SH-SY5Y (cell line): ENCODE measurements around the gene KCNN1.

ENCODE experiments used
- GATA2 ChIP-seq: IDR thresholded peaks from 2 replicates; pipeline ENCODE4 v1.6.1; 2011; ENCODE audit warnings: mild to moderate bottlenecking, low read depth, low read length
- GATA3 ChIP-seq: IDR thresholded peaks from 2 replicates; pipeline ENCODE4 v1.6.1; 2011; ENCODE audit warnings: low read depth, mild to moderate bottlenecking, low read length, moderate library complexity

- no peak for TF ChIP-seq GATA3
- no peak for TF ChIP-seq GATA2
These were observed 35.5 kb downstream of the KCNN1 start for GRCh38 chr19:18002347-18002850.
